Gastroesophageal sphincter (tissue), 4 donors: ENCODE measurements around the gene DYRK1B. TPM values are rescaled to one million over a fixed set of nuclear protein-coding genes. Genes with fewer than 3 reads are reported as not detected.

Experiments used
- ATAC-seq: fragments of 150-250 bp; one replicate; pipeline ENCODE4 v1.9.1; 2016; ENCODE audit warnings: mild to moderate bottlenecking, moderate library complexity
- H3K27ac ChIP-seq, 4 donors: fragments of 200-600 bp; sonication (generic) in 3 of 4; 1 replicate in 3 of 4; 2 replicates in 1 of 4; pipeline ENCODE4 v1.5.1; 2016 to 2019
- H3K27me3 ChIP-seq: fragments of 200-600 bp; sonication (generic); one replicate; pipeline ENCODE4 v1.5.1; 2019
- H3K36me3 ChIP-seq, 2 donors: fragments of 200-600 bp; sonication (generic); one replicate each; pipeline ENCODE4 v1.5.1; 2019; ENCODE audit warnings: control low read depth in 1 of 2
- H3K4me1 ChIP-seq, 3 donors: fragments of 200-600 bp; sonication (generic); 1 replicate in 2 of 3; 2 replicates in 1 of 3; pipeline ENCODE4 v1.5.1; 2016 to 2019; ENCODE audit warnings: control low read depth in 2 of 3
- H3K4me3 ChIP-seq, 2 donors: fragments of 200-600 bp; sonication (generic); one replicate each; pipeline ENCODE4 v1.5.1; 2019; ENCODE audit warnings: mild to moderate bottlenecking in 1 of 2, moderate library complexity in 1 of 2
- H3K9me3 ChIP-seq, 3 donors: fragments of 200-600 bp; sonication (generic); one replicate each; pipeline ENCODE4 v1.5.1; 2017 to 2019; ENCODE audit warnings: control low read depth in 2 of 3
- EP300 ChIP-seq: sonication (generic); formaldehyde crosslinking; IDR thresholded peaks from one replicate; pipeline ENCODE4 v1.6.1; 2017; ENCODE audit warnings: antibody characterized with exemption, mild to moderate bottlenecking
- POLR2A ChIP-seq, 2 donors: fragments of 450-650 bp; IDR thresholded peaks; one replicate each; pipeline ENCODE4 v1.6.1; 2017; ENCODE audit warnings: antibody characterized with exemption in 2 of 2, mild to moderate bottlenecking in 2 of 2, moderate library complexity in 1 of 2
- POLR2AphosphoS5 ChIP-seq: sonication (generic); formaldehyde crosslinking; IDR thresholded peaks from one replicate; pipeline ENCODE4 v1.6.1; 2017; ENCODE audit warnings: antibody characterized with exemption
- WGBS, 2 donors: methylation state at CpG; one replicate each; pipeline ENCODE4 v1.1.5; 2018; ENCODE audit warnings: low coverage in 1 of 2; 5-methylcytosine and 5-hydroxymethylcytosine counted together
- total RNA-seq, 4 donors: library from RNA; depleted of rRNA; stranded (reverse); fragments of >200 nt; gene quantifications; one replicate each; pipeline ENCODE4 v1.1.0, GENCODE V29; 2016
- TF ChIP-seq, protein P1 (sequence below), 4 experiments: fragments of 200-600 bp in 2 of 4; fragments of 450-650 bp in 2 of 4; sonication (generic) in 1 of 4; IDR thresholded peaks; one replicate each; pipeline ENCODE4 v1.5.1; 2017 to 2019; ENCODE audit warnings: antibody characterized with exemption in 4 of 4, mild to moderate bottlenecking in 2 of 4, moderate library complexity in 2 of 4

DYRK1B gene
- total RNA-seq, 4 donors from 2014 or later = 8.6 to 19.4 (median 11.4) TPM

DNA sequence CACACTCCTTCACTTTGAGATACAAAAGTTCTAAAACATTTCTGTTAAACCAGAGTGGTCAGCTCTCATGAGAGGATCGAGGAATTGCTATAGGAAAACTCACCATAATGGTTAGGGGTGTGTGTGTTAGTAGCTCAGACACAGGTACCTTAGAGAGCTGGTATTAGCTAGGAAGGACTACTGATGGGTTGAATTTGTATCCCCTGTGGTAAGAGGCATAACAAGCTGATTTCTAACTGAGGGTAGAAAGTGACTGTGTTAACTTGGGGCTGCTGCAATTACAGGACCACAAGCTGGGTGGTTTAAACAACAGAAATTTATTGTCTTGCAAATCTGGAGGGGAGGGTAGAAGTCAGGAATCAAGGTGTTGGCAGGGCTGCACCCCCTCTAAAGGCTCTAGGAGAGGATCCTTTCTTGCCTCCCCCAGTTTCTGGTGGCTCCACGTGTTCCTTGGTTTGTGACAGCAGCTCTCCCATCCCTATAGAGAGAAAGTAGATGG is 37.9 kb downstream of the DYRK1B start:
- TF ChIP-seq, protein P1, sequence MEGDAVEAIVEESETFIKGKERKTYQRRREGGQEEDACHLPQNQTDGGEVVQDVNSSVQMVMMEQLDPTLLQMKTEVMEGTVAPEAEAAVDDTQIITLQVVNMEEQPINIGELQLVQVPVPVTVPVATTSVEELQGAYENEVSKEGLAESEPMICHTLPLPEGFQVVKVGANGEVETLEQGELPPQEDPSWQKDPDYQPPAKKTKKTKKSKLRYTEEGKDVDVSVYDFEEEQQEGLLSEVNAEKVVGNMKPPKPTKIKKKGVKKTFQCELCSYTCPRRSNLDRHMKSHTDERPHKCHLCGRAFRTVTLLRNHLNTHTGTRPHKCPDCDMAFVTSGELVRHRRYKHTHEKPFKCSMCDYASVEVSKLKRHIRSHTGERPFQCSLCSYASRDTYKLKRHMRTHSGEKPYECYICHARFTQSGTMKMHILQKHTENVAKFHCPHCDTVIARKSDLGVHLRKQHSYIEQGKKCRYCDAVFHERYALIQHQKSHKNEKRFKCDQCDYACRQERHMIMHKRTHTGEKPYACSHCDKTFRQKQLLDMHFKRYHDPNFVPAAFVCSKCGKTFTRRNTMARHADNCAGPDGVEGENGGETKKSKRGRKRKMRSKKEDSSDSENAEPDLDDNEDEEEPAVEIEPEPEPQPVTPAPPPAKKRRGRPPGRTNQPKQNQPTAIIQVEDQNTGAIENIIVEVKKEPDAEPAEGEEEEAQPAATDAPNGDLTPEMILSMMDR (IDR thresholded peaks at IDR 0.05) = no peak
- TF ChIP-seq POLR2AphosphoS5 (no peak), EP300 (no peak), POLR2A (IDR thresholded peaks at IDR 0.05) (no peak)
- Histone ChIP-seq H3K36me3 (no peaks in the 10 kb centered on the region), H3K4me3 (no peak overlapping the region), H3K4me1 (peaks cover 0 to 7% (median 0%) of the 10 kb centered on the region in 3 donors), H3K27me3 (peaks cover 11% of the 10 kb centered on the region), H3K9me3 (no peaks in the 10 kb centered on the region), H3K27ac (no peak overlapping the region)
- 36 to 50% methylated on average over 2 of the region's 2 CpGs for WGBS, 2 donors
- ATAC-seq = no peak

DNA sequence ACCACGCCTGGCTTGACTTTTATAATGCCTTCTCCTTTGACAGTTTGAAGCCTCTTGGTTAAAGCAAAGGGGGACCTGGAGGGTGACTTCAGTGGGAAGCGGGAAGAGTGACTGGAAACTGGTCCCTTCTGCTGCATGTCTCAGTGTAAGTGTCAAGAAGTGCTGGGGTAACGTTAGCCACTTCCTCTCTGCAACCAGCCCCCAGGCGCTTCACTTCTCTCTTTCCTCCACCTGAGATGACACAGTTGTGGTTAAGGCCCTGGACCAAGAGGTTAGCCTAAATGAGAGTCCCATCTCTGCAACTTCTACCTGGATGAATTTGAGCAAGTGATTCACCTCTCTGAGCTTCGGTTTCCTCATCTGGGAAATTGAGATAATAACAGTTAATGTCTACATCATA is 39.0 kb downstream of the DYRK1B start:
- WGBS, 2 donors = 53 to 66% methylated on average over 3 to 5 of the region's 5 CpGs
- ATAC-seq = no peak
- no peaks in the 10 kb centered on the region for H3K9me3 ChIP-seq
- H3K27me3 ChIP-seq = peaks cover 11% of the 10 kb centered on the region
- no peaks in the 10 kb centered on the region for H3K36me3 ChIP-seq
- no peak overlapping the region for H3K4me3 ChIP-seq
- TF ChIP-seq POLR2AphosphoS5 = no peak
- peaks cover 0 to 7% (median 0%) of the 10 kb centered on the region in 3 donors for H3K4me1 ChIP-seq
- no peak overlapping the region for H3K27ac ChIP-seq

DNA sequence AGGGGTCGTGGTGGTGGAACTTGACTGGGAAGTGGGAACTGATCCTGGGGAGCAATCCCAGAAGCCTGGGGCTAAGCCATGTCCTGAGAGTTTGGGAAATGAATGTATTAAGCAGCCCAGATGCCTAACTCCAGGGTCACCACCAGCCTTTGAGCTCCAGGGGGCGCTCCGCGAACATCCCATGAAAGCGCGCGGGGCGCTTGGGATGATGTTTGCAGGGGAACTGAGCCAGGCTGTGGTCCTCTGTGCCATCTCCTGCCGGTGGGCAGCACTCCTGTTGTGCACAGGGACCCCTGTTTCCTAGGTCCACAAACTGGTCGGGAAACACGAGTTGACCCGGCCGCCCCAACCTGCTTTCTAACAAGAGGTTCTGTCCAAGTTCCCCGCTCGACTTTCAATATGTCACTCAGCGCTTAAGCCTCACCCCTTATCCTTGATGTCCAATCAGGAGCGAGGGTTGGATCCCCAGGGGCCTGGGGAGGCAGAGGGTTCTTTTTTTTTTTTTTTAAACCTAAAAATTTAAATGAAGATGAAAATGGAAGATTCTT is 40.9 kb downstream of the DYRK1B start:
- no peaks in the 10 kb centered on the region for H3K36me3 ChIP-seq
- H3K27ac ChIP-seq = no peak overlapping the region
- H3K9me3 ChIP-seq = peaks cover 0 to 10% (median 0%) of the 10 kb centered on the region in 3 donors
- TF ChIP-seq, protein P1 (IDR thresholded peaks at IDR 0.05) = peak; percentile 74 to 93 (median 78)
- TF ChIP-seq POLR2AphosphoS5 (no peak), EP300 (no peak), POLR2A (IDR thresholded peaks at IDR 0.05) (no peak)
- peaks cover 0 to 7% (median 0%) of the 10 kb centered on the region in 3 donors for H3K4me1 ChIP-seq
- peak overlapping the region; percentile 35 to 52 for H3K4me3 ChIP-seq
- H3K27me3 ChIP-seq = peaks cover 18% of the 10 kb centered on the region
- ATAC-seq = peak; percentile 96
- 0% methylated on average over 7 to 9 of the region's 17 CpGs for WGBS, 2 donors

DNA sequence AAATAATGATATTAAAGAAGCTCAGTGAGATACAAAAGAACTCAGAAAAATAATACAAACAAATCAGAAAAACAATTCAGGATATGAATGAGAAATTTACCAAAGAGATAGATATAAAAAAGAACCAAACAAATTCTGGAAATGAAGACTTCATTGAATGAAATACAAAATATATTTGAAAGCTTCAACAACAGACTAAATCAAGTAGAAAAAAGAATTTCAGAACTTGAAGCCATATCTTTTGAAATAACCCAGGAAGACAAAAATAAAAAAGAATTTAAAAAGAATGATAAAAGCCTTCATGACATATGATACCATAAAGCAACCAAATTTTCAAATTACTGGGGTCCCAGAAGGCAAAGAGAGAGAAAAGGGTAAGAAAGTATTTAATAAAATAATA is 45.7 kb downstream of the DYRK1B start:
- Histone ChIP-seq H3K4me3 (no peak overlapping the region), H3K27me3 (peaks cover 53% of the 10 kb centered on the region), H3K27ac (no peak overlapping the region), H3K9me3 (peaks cover 0 to 19% (median 0%) of the 10 kb centered on the region in 3 donors), H3K4me1 (peaks cover 0 to 5% (median 0%) of the 10 kb centered on the region in 3 donors), H3K36me3 (no peaks in the 10 kb centered on the region)
- TF ChIP-seq EP300 (no peak), POLR2AphosphoS5 (no peak)
- ATAC-seq = no peak

DNA sequence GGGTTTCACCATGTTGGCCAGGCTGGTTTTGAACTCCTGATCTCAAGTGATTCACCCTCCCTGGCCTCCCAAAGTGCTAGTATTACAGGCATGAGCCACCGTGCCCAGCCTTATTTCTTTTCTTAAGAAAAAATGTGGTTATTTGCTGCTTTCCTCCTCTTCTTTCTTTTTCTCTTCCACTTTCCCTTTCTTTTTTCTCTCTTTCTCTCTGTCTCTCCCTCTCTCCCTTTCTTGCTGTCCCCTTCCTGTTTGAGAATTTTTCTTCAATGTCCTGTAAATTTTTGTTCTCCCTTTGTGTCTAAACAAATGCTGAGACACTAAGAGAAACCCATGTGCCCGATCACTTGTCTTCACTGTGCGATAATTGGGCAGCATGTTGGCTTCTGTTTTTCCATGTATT is 53.1 kb downstream of the DYRK1B start:
- no peak for ATAC-seq
- Histone ChIP-seq H3K27me3 (peaks cover 45% of the 10 kb centered on the region), H3K36me3 (no peaks in the 10 kb centered on the region), H3K4me1 (no peaks in the 10 kb centered on the region), H3K27ac (no peak overlapping the region), H3K4me3 (no peak overlapping the region), H3K9me3 (no peaks in the 10 kb centered on the region)
- 83 to 100% methylated on average over 1 to 3 of the region's 3 CpGs for WGBS, 2 donors
- TF ChIP-seq EP300 = no peak
- TF ChIP-seq POLR2AphosphoS5 = no peak
- TF ChIP-seq, protein P1 (IDR thresholded peaks at IDR 0.05) = no peak
- no peak for TF ChIP-seq POLR2A (IDR thresholded peaks at IDR 0.05)

DNA sequence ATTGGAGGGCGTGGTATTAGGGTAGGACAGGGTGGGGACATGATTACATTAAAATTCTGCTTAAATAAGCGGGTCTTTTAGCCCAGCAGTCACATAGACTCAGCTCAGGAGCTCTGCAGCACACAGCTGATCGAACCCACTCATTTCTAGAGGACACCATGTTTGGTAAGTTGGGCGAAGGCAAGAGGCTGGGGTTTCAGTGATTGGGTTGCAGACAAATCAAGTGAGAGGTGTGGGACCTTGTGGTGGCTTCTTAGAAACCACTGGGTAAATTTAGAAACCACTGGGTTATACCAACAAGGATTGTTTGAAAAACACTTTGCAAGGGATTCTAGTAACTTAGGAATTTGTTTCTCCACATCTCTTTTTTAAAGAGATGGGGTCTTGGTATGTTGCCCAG is 55.2 kb downstream of the DYRK1B start, which contains the start of gene LEUTX:
TSS of gene LEUTX (plus strand) at position 92 of the 400 bp plus-strand sequence. CDS start at position 159, 67 bp downstream.
- Histone ChIP-seq H3K27me3 (peaks cover 23% of the 10 kb centered on the region), H3K27ac (no peak within 1 kb of the TSS), H3K9me3 (no peaks in the 10 kb centered on the region), H3K4me1 (no peaks in the 10 kb centered on the region), H3K36me3 (no peaks in the 10 kb centered on the region), H3K4me3 (no peak within 1 kb of the TSS)
- WGBS, 2 donors = 54 to 71% methylated on average over 2 to 4 of the region's 4 CpGs
- TF ChIP-seq, protein P1 (IDR thresholded peaks at IDR 0.05) = no peak
- TF ChIP-seq POLR2A (IDR thresholded peaks at IDR 0.05) (no peak), POLR2AphosphoS5 (no peak), EP300 (no peak)
- no peak for ATAC-seq
